Activated CD8-positive, alpha-beta T cell treated with anti-CD3 and anti-CD28 coated beads, Interleukin-2, amount 10 ng/mL, durations not matched to agents 7 days and 5 days (primary cell): ENCODE measurements around the gene CHMP1B. TPM values are rescaled to one million over a fixed set of nuclear protein-coding genes. Genes with fewer than 3 reads are reported as not detected.

Experiments
- ATAC-seq: fragments of 150-1000 bp; cut with Tn5 transposase; one replicate; pipeline ENCODE4 v1.10.0; 2021; ENCODE audit warnings: moderate library complexity
- CTCF ChIA-PET: fragments of 350-600 bp; sonication (Branson Sonifier 250); formaldehyde crosslinking; loops from one replicate; lab custom pipeline; 2021; ENCODE audit warnings: antibody characterized with exemption; lab: Charles Lee
- POLR2A ChIA-PET: fragments of 350-600 bp; sonication (Branson Sonifier 250); formaldehyde crosslinking; loops from one replicate; lab custom pipeline; 2021; ENCODE audit warnings: antibody characterized with exemption; lab: Charles Lee
- DNase-seq: peaks from one replicate; pipeline ENCODE4 v3.0.0-alpha.2; 2020
- H3K27ac Mint-ChIP-seq: one replicate; pipeline ENCODE4 v1.8.0; 2021; ENCODE audit warnings: mild to moderate bottlenecking, mixed read lengths
- H3K27me3 Mint-ChIP-seq: one replicate; pipeline ENCODE4 v1.8.0; 2021; ENCODE audit warnings: low read depth, mixed read lengths
- H3K36me3 Mint-ChIP-seq: one replicate; pipeline ENCODE4 v1.8.0; 2021; ENCODE audit warnings: low read depth, mixed read lengths
- H3K4me1 Mint-ChIP-seq: one replicate; pipeline ENCODE4 v1.8.0; 2021; ENCODE audit warnings: low read depth, mixed read lengths
- H3K4me3 Mint-ChIP-seq: one replicate; pipeline ENCODE4 v1.8.0; 2021; ENCODE audit warnings: mild to moderate bottlenecking, mixed read lengths
- H3K9me3 Mint-ChIP-seq: one replicate; pipeline ENCODE4 v1.8.0; 2022; ENCODE audit warnings: mixed read lengths; ENCODE audit not compliant: insufficient read depth
- total RNA-seq, 2 experiments: library from RNA; stranded (reverse); gene quantifications; one replicate each; pipeline ENCODE4 v1.2.3, GENCODE V29; 2021

CHMP1B gene
- total RNA-seq, 2 experiments from 2014 or later, result 21.1 to 22.8 TPM

DNA sequence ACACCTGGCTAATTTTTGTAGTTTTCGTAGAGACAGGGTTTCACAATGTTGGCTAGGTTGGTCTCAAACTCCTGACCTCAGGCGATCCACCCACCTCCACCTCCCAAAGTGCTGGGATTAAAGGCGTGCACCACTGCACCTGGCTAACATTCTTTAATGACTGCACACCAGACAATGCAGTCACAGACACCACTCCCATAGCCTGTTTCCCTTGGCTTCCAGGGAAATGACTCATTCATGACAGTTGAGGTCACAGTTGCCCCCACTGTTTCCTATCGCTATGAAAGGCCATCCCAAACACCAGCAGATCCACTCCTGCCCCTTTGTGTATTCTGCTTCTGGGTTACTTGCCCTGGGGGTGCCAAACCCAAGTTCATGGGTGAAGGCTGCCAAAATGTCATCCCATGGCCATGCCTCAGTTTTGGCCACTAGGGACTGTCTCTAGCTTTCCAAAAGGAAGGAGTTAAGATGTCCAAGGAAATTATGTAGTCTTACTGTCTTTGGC, 8.7 kb downstream of the CHMP1B start:
- H3K9me3 Mint-ChIP-seq, result no peaks in the 10 kb centered on the region
- H3K27me3 Mint-ChIP-seq, result peaks cover 2% of the 10 kb centered on the region
- H3K4me3 Mint-ChIP-seq, result no peak overlapping the region
- no peak for ATAC-seq
- no peak for DNase-seq
- peaks cover 1% of the 10 kb centered on the region for H3K4me1 Mint-ChIP-seq
- POLR2A ChIA-PET, result no interaction called here
- H3K27ac Mint-ChIP-seq, result no peak overlapping the region
- CTCF ChIA-PET, result no interaction called here
- H3K36me3 Mint-ChIP-seq, result no peaks in the 10 kb centered on the region

DNA sequence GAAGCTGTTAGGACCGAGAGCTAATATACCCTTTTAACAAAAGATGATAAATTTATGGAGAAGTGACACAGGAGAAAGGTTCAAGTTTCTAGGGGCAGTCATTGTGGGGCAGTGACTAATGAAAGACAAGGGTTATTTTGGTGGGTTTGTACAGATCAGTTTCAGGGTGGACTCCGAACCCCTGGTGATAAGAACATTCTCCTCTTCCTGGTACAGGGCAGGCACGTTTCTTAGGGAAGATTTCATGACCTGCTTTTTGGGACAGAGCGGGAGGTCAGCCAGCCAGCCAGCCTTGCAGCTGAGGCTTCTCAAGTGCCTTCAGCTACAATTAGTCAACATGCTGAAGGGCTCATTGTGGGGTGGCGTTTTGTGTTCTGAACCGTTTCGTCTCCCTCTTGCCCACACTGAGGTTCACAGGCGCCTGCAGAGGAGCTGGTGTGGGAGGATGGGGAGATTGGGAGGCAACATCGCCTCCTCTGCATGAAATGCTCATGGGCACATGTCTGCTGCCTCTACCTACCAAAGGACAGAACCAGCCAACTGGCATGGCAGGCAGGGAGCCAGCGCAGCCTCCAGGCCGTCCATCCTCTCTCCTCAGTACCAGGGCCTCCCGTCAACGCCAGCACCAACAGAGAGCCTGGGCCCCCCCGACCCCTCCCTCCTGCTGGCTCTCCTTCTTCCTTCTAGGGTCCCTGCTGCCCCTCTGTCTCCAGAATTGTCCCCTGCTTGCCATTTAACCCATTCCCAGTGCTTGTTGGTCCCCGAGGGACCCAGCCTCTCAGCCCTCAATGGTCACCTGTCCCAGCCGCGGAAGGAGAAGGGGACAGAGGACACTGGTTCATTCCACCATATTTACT, 9.6 kb downstream of the CHMP1B start:
- H3K27ac Mint-ChIP-seq, result no peak overlapping the region
- no peaks in the 10 kb centered on the region for H3K9me3 Mint-ChIP-seq
- no peaks in the 10 kb centered on the region for H3K36me3 Mint-ChIP-seq
- ChIA-PET POLR2A (interaction anchor here (0.6 kb wide), 1 partner anchor 9 kb away, joined by 3 read pairs; no protein-coding TSS in a partner anchor), CTCF (no interaction called here)
- H3K27me3 Mint-ChIP-seq, result peaks cover 3% of the 10 kb centered on the region
- no peak overlapping the region for H3K4me3 Mint-ChIP-seq
- H3K4me1 Mint-ChIP-seq, result peaks cover 1% of the 10 kb centered on the region
- no peak for ATAC-seq
- no peak for DNase-seq

DNA sequence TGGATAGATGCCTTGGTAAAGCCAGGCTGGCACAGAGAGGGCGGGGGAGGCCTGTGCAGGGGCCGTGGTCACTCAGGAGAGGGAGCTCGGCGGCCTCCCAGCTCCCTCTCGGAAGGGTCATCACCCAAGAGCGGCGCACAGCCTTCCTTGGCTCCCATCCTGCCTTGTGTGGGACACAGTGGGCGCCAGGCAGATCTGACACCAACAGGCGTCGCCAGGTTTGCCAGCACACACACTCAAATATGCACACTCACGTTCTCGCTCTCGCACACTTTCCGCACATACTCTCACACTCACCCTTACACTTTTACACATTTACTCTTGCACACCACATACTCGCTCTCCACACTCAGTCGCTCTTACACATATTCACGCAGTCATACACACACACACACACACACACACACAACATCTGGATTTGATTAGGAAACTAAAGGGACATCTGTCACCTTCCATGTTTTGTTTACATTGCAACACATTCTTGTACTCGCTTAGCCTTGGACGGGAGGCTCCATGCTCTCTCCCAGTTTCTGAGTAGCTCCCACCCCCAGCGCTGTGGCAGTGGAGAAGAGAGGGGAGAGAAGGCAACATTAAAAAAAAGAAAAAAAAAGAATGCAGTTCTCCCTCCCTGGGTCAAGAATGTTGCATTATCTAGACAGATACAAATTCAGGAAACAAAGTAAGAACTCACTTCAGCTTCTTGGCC, 10.5 kb downstream of the CHMP1B start:
- H3K4me3 Mint-ChIP-seq, result no peak overlapping the region
- ChIA-PET POLR2A (no interaction called here), CTCF (no interaction called here)
- H3K27me3 Mint-ChIP-seq, result peaks cover 3% of the 10 kb centered on the region
- H3K9me3 Mint-ChIP-seq, result no peaks in the 10 kb centered on the region
- DNase-seq (no peak), ATAC-seq (no peak)
- H3K36me3 Mint-ChIP-seq, result no peaks in the 10 kb centered on the region
- H3K4me1 Mint-ChIP-seq, result peaks cover 1% of the 10 kb centered on the region
- no peak overlapping the region for H3K27ac Mint-ChIP-seq

DNA sequence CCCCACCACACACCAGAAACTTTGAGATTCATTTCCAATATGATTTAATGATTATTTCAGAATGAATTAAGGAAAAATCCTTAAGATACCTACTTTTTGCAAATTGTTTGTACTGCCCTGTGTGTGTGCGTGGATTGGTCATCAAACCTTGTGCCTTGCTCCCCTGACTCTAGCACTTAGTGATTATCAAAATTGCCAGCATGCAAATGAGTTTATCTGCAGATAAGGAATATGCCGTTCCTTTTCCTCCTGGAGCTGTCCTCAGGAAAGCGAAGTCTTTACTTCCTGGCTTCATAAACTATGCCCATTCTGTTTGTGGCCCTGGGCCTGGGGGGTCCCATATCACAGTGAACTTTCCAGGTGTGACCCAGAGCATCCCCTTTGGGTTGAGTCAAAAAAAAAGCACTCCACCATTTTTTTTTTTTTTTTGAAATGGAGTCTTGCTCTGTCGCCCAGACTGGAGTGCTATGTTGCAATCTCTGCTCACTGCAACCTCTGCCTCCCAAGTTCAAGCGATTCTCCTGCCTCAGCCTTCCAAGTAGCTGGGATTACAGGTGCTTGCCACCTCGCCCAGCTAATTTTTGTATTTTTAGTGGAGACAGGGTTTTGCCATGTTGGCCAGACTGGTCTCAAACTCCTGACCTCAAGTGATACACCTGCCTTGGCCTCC, 11.4 kb downstream of the CHMP1B start:
- H3K9me3 Mint-ChIP-seq, result no peaks in the 10 kb centered on the region
- peaks cover 3% of the 10 kb centered on the region for H3K27me3 Mint-ChIP-seq
- peaks cover 1% of the 10 kb centered on the region for H3K4me1 Mint-ChIP-seq
- ChIA-PET POLR2A (no interaction called here), CTCF (no interaction called here)
- ATAC-seq (no peak), DNase-seq (no peak)
- no peaks in the 10 kb centered on the region for H3K36me3 Mint-ChIP-seq
- H3K4me3 Mint-ChIP-seq, result no peak overlapping the region
- no peak overlapping the region for H3K27ac Mint-ChIP-seq

DNA sequence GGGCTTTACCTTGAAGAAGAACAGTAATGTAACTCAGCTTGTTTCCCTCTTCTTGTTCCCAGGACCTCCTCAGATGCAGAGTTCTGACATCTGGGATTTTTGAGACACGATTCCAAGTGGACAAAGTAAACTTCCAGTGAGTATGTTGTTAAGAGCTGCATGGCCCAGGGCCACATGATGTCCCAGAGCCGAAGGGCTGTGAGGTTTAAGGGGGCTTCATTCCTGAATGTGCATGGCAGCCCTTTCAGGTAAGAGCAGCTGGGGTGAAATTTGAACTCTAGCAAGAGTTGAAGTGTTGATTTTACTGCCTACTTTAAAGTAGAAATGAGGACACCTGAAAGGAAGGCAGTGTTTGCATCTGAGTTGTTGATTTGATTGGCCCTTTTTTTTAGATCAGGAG, 13.3 kb downstream of the CHMP1B start:
- Mint-ChIP-seq H3K27me3 (peaks cover 3% of the 10 kb centered on the region), H3K27ac (no peak overlapping the region), H3K4me3 (no peak overlapping the region), H3K36me3 (no peaks in the 10 kb centered on the region), H3K9me3 (no peaks in the 10 kb centered on the region), H3K4me1 (peaks cover 1% of the 10 kb centered on the region)
- ATAC-seq (no peak), DNase-seq (no peak)
- POLR2A ChIA-PET, result no interaction called here
- CTCF ChIA-PET, result no interaction called here

DNA sequence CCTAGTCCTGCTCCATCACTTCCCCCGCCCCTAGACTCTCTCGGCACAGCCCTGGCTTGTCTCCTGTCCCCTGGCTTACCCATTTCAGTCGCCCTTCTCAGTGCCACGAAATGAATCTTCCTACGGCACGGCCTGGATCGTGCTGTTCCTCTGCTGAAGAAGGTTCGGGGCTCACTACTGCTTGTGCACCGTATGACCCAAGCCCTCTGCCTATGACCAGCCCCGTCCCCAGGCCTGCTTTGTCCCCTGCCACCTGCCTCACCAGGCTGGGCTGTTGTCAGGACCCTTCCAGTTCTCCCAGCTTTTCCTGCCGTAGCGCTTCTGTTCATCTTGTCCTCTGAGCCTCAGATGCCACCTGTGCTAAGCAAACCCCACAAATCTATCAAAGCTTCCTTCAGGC, 13.9 kb downstream of the CHMP1B start:
- ATAC-seq, result no peak
- no peak for DNase-seq
- Mint-ChIP-seq H3K9me3 (no peaks in the 10 kb centered on the region), H3K4me3 (no peak overlapping the region), H3K27me3 (peaks cover 3% of the 10 kb centered on the region), H3K4me1 (peaks cover under 1% of the 10 kb centered on the region), H3K27ac (no peak overlapping the region), H3K36me3 (no peaks in the 10 kb centered on the region)
- ChIA-PET POLR2A (no interaction called here), CTCF (no interaction called here)

DNA sequence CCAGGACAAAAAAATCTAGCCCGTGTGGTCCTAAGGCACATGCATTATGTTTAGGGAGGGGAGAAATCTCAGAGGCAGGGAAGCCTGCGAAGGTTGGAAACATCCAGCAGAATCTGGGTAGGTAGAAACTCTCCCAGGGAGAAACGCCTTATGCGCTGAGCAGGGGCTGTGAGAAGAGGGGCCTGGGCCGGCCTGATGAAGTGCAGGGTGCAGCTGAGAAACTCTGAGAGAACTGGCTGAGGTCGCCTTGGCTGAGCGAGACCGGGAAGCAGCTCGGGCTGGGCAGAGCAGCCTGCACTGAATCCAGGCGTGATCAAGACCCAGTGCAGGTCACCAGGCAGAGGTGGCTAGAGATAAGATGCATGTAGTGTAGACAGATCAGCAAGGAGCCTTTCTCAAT, 15.1 kb downstream of the CHMP1B start:
- Mint-ChIP-seq H3K4me3 (no peak overlapping the region), H3K9me3 (no peaks in the 10 kb centered on the region), H3K27ac (no peak overlapping the region), H3K36me3 (no peaks in the 10 kb centered on the region), H3K27me3 (peaks cover 3% of the 10 kb centered on the region), H3K4me1 (no peaks in the 10 kb centered on the region)
- POLR2A ChIA-PET, result interaction anchor here (0.6 to 0.7 kb wide), 2 partner anchors 14 to 16 kb away, joined by 3 read pairs; no protein-coding TSS in a partner anchor
- ATAC-seq (no peak), DNase-seq (no peak)
- CTCF ChIA-PET, result no interaction called here

DNA sequence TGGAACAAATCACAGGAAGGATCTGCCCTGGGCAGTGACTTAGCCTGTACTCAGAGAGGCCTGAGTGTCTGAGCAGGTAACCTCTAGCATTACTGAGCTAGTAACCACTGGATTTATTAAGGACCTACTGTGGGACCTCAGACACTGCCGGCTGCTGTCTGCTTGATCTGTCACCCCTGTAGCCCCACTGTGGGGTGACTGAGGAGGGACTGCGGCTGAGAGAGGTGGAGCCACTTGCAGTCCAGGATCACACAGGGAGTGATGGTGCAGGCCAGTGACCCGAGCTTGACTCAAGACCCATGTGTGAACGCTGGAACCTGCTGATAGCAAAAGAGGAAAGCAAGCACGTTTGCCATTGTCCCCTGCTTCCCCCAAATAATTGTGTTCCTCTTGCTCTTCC, 15.6 kb downstream of the CHMP1B start:
- DNase-seq (no peak), ATAC-seq (no peak)
- H3K4me3 Mint-ChIP-seq, result no peak overlapping the region
- ChIA-PET POLR2A (interaction anchor here (0.7 kb wide), 1 partner anchor 15 kb away, joined by 3 read pairs; no protein-coding TSS in a partner anchor), CTCF (no interaction called here)
- H3K36me3 Mint-ChIP-seq, result no peaks in the 10 kb centered on the region
- no peak overlapping the region for H3K27ac Mint-ChIP-seq
- peaks cover 3% of the 10 kb centered on the region for H3K27me3 Mint-ChIP-seq
- H3K4me1 Mint-ChIP-seq, result no peaks in the 10 kb centered on the region
- no peaks in the 10 kb centered on the region for H3K9me3 Mint-ChIP-seq

DNA sequence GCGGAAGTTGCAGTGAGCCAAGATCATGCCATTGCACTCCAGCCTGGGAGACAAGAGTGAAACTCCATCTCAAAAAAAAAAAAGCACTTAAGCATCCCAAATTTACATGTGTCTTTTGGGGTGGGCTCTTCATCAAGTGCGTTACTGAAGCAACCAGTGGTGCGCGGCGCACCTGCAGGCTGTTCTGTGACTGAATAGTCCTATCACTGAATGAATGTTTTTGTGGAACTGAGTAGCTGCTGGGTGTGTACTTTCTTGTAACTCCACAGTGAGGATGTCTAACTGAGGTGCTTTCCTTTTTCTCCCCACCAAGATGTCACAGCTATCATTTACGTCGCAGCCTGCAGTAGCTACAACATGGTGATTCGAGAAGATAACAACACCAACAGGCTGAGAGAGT, 17.0 kb downstream of the CHMP1B start:
- no peak overlapping the region for H3K27ac Mint-ChIP-seq
- H3K4me1 Mint-ChIP-seq, result no peaks in the 10 kb centered on the region
- ChIA-PET POLR2A (interaction anchor here (0.7 kb wide), 1 partner anchor 79 kb away, joined by 3 read pairs; no protein-coding TSS in a partner anchor), CTCF (interaction anchor here (0.9 kb wide), 1 partner anchor 19 kb away, joined by 3 read pairs; no protein-coding TSS in a partner anchor)
- H3K36me3 Mint-ChIP-seq, result no peaks in the 10 kb centered on the region
- DNase-seq (no peak), ATAC-seq (no peak)
- no peaks in the 10 kb centered on the region for H3K9me3 Mint-ChIP-seq
- H3K27me3 Mint-ChIP-seq, result peaks cover 3% of the 10 kb centered on the region
- no peak overlapping the region for H3K4me3 Mint-ChIP-seq

DNA sequence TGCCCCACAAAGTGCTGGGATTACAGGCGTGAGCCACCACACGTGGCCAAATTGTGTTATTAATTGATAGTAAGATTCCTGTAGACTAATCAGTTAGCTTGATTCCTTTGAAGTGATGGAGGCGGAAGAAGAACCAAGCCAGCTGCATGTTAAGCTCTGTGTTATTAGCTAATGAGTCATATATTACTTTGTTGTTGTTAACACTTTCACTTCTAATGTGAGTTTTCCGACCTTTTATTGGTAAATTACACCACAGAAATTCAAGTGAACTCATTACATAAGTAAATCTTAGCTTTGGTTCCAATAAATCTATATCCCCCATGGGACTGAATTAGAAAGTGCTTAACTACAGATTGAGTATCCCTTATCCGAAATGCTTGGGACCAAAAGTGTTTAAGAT, 20.3 kb downstream of the CHMP1B start:
- no peaks in the 10 kb centered on the region for H3K36me3 Mint-ChIP-seq
- CTCF ChIA-PET, result interaction anchor here (1.2 kb wide), 1 partner anchor 138 kb away, joined by 4 read pairs; no protein-coding TSS in a partner anchor
- no peak overlapping the region for H3K27ac Mint-ChIP-seq
- ATAC-seq, result no peak
- no peaks in the 10 kb centered on the region for H3K27me3 Mint-ChIP-seq
- POLR2A ChIA-PET, result interaction anchor here (1.1 kb wide), 1 partner anchor 20 kb away, joined by 3 read pairs; no protein-coding TSS in a partner anchor
- H3K4me3 Mint-ChIP-seq, result no peak overlapping the region
- no peaks in the 10 kb centered on the region for H3K4me1 Mint-ChIP-seq
- H3K9me3 Mint-ChIP-seq, result peaks cover 6% of the 10 kb centered on the region
- DNase-seq, result no peak

DNA sequence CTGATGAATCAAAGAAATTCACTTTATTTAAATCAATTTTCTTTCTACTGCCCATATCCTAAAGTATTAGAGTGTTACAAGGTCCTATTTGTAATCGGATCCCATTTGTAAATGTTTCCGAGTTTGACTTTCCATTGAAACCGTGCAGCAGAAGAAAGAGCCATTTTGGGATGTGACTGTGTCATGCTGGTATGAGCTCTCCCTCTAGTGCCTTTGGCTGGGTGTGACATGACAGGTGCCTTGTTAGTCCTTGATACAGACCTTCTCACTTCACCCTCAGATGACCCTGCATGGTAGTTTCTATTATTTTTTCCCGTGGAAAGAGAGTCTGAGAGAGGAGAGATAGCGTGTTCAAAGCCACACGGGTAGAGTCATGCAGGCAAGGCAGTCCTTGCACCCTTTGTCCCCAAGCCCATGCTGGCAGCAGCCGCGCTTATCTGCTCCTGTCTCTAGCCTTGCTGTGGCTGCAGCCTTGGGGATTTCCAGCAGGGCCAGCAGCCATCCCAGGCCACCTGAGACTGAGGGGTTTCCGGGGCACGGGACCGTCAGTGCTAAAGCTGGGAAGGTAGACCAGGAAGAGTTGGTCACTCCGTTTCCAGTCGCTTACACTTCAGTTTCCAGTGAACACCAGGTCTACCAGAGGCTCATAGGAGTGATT, 21.4 kb downstream of the CHMP1B start:
- Mint-ChIP-seq H3K9me3 (peaks cover 6% of the 10 kb centered on the region), H3K36me3 (no peaks in the 10 kb centered on the region), H3K4me3 (no peak overlapping the region), H3K27ac (no peak overlapping the region), H3K4me1 (no peaks in the 10 kb centered on the region), H3K27me3 (no peaks in the 10 kb centered on the region)
- ChIA-PET CTCF (interaction anchor here (0.7 kb wide), 1 partner anchor 138 kb away, joined by 3 read pairs; no protein-coding TSS in a partner anchor), POLR2A (no interaction called here)
- ATAC-seq (no peak), DNase-seq (no peak)
